GDM1 (cell line): ENCODE measurements around the gene ADK.

Source experiments
- DNase-seq: peaks from one replicate; lab custom pipeline; 2025; lab: John Stamatoyannopoulos, UW

ADK gene

GRCh38 chr10:74745449-74745848, 594.4 kb downstream of the ADK start:
- no peak for DNase-seq

- DNase-seq = no peak
These were observed 595.8 kb downstream of the ADK start for GRCh38 chr10:74746813-74747212.

- peak; percentile 7 for DNase-seq
These were observed 597.5 kb downstream of the ADK start for GRCh38 chr10:74748468-74749031.

- DNase-seq = no peak
These were observed 599.8 kb downstream of the ADK start for GRCh38 chr10:74750848-74751274.

- DNase-seq = no peak
These were observed 601.5 kb downstream of the ADK start for GRCh38 chr10:74752371-74753040.

- DNase-seq = no peak
These were observed 602.6 kb downstream of the ADK start for GRCh38 chr10:74753442-74754211.

GRCh38 chr10:74754381-74754821, 603.4 kb downstream of the ADK start:
- no peak for DNase-seq

- no peak for DNase-seq
These were observed 604.3 kb downstream of the ADK start for GRCh38 chr10:74755273-74755672.
